ENCODE results near the gene SCAF1.

Gene SCAF1

GRCh38 chr19:49665036-49665350 lies 23.0 kb downstream of the SCAF1 start:
- no peak for DNase-seq (ENCODE audit: low read depth in 2 of 2)

- peak; percentile 96 to 97 for DNase-seq (ENCODE audit: low read depth in 2 of 2)
Observed at GRCh38 chr19:49665351-49666119, 23.5 kb downstream of the SCAF1 start, which contains the start of the genes BCL2L12 and IRF3. Gene BCL2L12 (plus strand): TSS chr19:49665933. CDS start chr19:49666693, 760 bp downstream. Gene IRF3 (minus strand): TSS chr19:49665857. CDS start chr19:49664838, 1,019 bp downstream.

GRCh38 chr19:49666120-49666444 lies 24.1 kb downstream of the SCAF1 start:
- no peak for DNase-seq (ENCODE audit: low read depth in 2 of 2)

GRCh38 chr19:49667473-49667872 lies 25.5 kb downstream of the SCAF1 start:
- DNase-seq (ENCODE audit: low read depth in 2 of 2): no peak

GRCh38 chr19:49669516-49669915 lies 27.5 kb downstream of the SCAF1 start:
- no peak for DNase-seq (ENCODE audit: low read depth in 2 of 2)

- peak; percentile 53 to 64 for DNase-seq (ENCODE audit: low read depth in 2 of 2)
Observed at GRCh38 chr19:49672131-49672919, 30.3 kb downstream of the SCAF1 start.

GRCh38 chr19:49676136-49676783 lies 34.3 kb downstream of the SCAF1 start:
- DNase-seq (ENCODE audit: low read depth in 2 of 2): peak in 1 of 2 donors; percentile 44

- peak; percentile 97 to 99 for DNase-seq (ENCODE audit: low read depth in 2 of 2)
Observed at GRCh38 chr19:49676784-49677230, 34.8 kb downstream of the SCAF1 start.

- DNase-seq (ENCODE audit: low read depth in 2 of 2): peak in 1 of 2 donors; percentile 33
Observed at GRCh38 chr19:49677231-49677900, 35.4 kb downstream of the SCAF1 start, which contains the start of gene PRMT1. Gene PRMT1 (plus strand): TSS chr19:49677271. CDS start chr19:49677281, 10 bp downstream.

- peak; percentile 65 to 69 for DNase-seq (ENCODE audit: low read depth in 2 of 2)
Observed at GRCh38 chr19:49677901-49678674, 36.1 kb downstream of the SCAF1 start.

- no peak for DNase-seq (ENCODE audit: low read depth in 2 of 2)
Observed at GRCh38 chr19:49678985-49679770, 37.2 kb downstream of the SCAF1 start.

- no peak for DNase-seq (ENCODE audit: low read depth in 2 of 2)
Observed at GRCh38 chr19:49679771-49680413, 37.9 kb downstream of the SCAF1 start.

- DNase-seq (ENCODE audit: low read depth in 2 of 2): peak; percentile 89 to 90
Observed at GRCh38 chr19:49680421-49681351, 38.7 kb downstream of the SCAF1 start.

GRCh38 chr19:49681830-49682229 lies 39.8 kb downstream of the SCAF1 start:
- no peak for DNase-seq (ENCODE audit: low read depth in 2 of 2)

GRCh38 chr19:49682274-49682673 lies 40.3 kb downstream of the SCAF1 start:
- DNase-seq (ENCODE audit: low read depth in 2 of 2): no peak

- DNase-seq (ENCODE audit: low read depth in 2 of 2): no peak
Observed at GRCh38 chr19:49683814-49684250, 41.8 kb downstream of the SCAF1 start.

GRCh38 chr19:49684251-49684982 lies 42.4 kb downstream of the SCAF1 start:
- DNase-seq (ENCODE audit: low read depth in 2 of 2): no peak
